Right renal cortex interstitium (tissue), 3 donors: Measurements from ENCODE around the gene PPFIA1. TPM values are rescaled to one million over a fixed set of nuclear protein-coding genes. Genes with fewer than 3 reads are reported as not detected.
"Not testable (repeated sequence)": the region's sequence is repeated elsewhere in the genome, so short reads cannot be mapped to it uniquely, and the experiment has no call there.

ENCODE experiments used
- DNase-seq, 3 donors: peaks; one replicate each; pipeline ENCODE4 v3.0.0-alpha.2; 2013; ENCODE audit warnings: low read depth in 3 of 3, low spot score in 2 of 3
- polyA plus RNA-seq, 3 donors: library from polyadenylated mRNA; unstranded; fragments of 120-200 nt; gene quantifications; one replicate each; pipeline ENCODE4 v1.2.1, GENCODE V29; 2013; ENCODE audit not compliant: insufficient read length in 3 of 3

Gene PPFIA1
- polyA plus RNA-seq, 3 donors: 40.2 to 44.4 (median 42.1) TPM

DNA sequence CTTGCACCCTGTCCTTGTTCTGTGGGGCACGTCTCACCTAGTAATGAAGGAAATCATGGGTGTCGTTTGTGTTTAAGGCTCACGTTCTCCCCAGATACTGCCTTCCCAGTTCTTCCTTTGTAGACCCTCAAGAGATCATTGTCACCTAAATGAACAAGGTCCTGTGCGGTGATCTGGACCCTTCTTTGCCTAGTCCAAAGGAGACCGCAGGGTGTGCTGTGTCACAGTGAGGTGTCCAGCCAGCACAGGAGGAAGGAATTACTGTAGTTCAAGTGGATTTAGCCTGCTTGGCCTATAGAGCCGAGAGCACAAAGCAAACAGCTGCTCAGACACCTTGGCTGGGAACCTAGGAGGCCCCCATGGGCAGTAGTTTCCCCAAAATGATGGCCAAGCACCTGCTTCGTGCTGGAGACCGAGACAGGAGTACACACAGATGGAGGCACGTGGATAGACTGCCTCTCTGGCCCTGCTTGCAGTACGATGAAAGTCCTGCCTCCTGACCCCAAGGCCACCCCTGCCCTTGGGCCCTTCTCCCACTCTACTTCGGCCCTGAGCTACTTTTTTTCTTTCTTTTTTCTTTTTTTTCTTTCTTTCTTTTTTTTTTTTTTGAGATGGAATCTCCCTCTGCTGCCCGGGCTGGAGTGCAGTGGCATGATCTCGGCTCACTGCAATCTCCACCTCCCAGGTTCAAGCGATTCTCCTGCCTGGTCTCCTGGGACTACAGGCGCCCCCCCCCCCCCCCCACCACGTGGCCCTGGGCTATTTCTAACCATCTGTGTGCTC, 19.4 kb upstream of the PPFIA1 start:
- DNase-seq: no peak

DNA sequence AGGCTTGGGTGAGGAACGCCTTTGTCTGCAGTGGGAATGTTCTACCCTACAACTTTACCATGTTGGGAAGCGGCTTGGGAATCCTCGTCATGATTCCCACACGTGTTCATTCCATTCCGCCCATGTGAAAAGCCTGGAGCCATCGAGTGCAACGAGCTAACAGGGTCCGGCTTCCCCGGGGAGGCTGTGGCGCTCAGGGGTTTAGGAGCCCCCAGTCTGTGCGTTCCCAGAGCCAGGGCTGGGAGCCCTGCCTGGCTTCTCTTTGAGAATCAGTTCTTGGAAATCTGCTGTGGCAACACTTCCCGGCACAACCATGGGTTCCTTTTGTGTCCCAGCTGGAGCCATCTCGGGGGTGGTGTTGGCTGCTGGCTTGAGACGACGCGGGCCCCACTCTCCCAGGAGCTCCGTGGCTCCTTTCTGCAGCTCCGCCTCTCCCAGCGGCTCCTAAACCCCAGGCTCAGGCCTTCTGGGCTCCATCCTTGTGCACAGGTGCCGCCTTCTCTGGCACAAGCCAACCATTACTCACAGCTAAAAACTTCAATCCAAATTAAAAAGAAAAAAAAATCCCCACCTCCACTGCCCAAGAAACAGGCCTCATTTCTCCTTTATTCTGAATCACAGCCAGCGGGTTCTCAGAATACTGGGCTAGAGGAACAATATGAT, 18.7 kb upstream of the PPFIA1 start:
- DNase-seq: no peak

- no peak for DNase-seq
Measured at GRCh38 chr11:70252844-70253243, 17.6 kb upstream of the PPFIA1 start.

DNA sequence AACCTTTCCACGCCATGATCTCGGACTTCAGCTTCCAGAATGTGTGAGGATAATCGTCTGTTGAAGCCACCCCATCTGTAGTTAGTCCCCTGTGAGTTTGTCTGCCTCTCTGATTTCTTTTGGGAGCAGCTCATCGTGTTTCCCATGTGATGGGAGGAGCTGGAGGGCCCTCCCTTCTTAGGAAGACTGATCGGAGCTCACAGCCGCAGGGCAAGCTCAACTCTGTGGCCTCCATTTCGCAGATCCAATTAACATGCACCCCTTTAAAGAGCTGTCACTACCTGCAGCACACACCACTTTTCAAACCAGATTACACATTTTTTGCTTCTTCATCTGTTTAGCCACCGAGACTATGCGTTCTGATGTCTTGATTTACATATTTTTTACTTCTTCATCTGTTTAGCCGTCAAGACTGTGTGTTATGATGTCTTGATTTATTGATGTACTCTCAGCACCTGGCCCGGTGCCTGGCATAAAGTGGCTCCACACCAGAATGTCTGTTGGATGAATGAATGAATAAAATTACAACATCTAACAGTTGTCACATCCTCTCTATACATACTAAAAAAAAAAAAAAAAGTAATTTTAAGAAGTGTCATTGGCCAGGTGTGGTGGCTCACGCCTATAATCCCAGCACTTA, 14.9 kb upstream of the PPFIA1 start:
- no peak for DNase-seq

GRCh38 chr11:70259077-70259476, 11.4 kb upstream of the PPFIA1 start:
- not testable (repeated sequence) for DNase-seq

GRCh38 chr11:70262951-70263350, 7.5 kb upstream of the PPFIA1 start:
- no peak for DNase-seq

- no peak for DNase-seq
Measured at GRCh38 chr11:70263363-70263762, 7.1 kb upstream of the PPFIA1 start.

DNA sequence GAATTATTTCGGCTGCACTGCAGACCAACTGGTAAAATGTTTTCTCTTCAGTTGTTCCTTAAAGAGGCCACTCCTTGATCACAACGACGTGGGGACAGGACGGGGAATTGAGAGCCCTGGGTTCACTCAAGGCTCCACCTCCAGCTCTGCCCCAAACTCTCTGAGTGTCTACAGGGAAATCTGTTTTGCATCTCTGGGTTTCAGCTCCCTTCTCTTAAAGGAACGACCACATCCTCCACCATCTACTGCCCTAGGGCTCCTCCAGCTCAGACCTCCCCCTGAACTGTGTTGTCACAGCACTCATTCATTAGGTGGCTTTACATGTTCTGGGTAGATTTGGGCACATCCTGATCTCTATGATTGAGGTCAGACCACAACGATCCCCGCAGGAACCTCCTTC, 5.1 kb upstream of the PPFIA1 start:
- DNase-seq: no peak

DNA sequence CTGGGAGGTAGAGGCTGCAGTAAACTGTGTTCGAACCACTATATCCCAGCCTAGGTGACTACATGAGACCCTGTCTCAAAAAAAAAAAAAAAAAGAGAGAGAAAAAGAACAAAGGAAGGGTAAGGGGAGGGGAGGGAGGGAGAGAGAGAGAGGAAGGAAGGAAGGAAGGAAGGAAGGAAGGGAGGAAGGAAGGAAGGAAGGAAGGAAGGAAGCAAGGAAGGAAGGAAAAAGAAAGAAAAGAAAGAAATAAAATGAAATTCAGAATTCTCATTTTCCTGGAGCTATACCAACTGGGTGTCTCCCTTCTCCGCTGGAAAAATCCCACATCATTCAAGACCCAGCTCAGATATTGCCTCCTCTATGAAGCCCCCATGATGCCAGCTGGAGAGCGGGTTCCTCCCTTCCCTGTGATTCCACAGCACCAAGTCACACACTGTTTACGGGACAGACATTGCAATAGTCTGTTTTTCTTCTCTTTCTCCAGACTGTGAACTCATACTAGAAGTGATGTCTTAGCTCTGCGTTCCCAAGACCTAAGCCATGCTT, 3.0 kb upstream of the PPFIA1 start:
- no peak for DNase-seq

- no peak for DNase-seq
Measured at GRCh38 chr11:70268526-70268925, 2.0 kb upstream of the PPFIA1 start.

DNA sequence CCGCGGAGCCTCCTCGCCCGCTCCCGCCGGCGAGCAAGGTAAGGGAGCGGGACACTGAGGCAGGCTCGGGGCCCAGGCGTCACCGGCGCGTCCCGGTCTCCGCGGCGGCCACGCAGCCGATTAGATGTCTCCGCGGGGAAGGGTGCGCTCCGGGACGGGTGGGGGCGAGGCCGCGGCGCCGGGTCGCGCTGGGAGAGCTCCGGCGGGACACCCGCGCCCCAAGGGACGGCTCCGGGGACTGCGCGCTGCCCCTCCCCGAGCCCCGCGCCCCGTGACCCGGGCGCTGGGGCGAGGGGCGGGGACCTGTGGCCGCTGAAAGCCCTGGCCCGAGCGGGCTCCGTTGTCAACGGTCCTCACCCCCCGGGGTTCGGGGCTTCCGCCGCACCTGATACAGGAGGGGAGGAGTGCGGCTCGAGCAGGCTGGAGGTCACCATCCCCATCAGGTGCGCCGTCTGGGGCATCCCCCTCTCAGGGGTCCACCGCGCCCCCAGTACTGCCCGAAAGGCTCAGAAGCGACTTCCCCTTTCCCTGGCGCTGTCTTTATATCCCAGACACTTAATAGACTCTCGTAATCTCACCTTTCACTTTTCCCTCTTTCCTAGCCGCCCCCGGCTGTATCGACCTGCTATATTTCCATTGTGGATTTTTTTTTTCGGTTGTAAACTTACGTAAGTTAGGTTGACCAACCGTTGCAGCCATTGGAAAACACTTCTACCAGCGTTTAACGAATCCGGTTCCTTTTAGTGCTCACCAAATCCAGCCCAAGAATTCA, 573 bp downstream of the PPFIA1 start:
- DNase-seq: peak in 1 of 3 donors; percentile 17

- no peak for DNase-seq
Measured at GRCh38 chr11:70271649-70271953, 1.1 kb downstream of the PPFIA1 start.

DNA sequence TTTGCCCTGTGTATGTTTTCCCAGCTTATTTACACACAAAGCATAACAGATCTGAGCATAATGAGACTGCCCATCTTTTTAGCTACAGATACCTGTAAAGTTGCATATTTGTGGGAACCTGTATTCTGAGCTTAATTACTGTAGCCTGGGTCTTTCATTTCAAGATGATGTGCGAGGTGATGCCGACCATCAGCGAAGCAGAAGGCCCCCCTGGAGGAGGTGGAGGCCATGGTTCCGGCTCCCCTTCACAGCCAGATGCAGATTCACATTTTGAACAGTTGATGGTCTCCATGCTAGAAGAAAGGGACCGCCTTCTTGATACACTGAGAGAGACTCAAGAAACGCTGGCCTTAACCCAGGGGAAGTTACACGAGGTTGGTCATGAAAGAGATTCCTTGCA, 1.5 kb downstream of the PPFIA1 start:
- no peak for DNase-seq

DNA sequence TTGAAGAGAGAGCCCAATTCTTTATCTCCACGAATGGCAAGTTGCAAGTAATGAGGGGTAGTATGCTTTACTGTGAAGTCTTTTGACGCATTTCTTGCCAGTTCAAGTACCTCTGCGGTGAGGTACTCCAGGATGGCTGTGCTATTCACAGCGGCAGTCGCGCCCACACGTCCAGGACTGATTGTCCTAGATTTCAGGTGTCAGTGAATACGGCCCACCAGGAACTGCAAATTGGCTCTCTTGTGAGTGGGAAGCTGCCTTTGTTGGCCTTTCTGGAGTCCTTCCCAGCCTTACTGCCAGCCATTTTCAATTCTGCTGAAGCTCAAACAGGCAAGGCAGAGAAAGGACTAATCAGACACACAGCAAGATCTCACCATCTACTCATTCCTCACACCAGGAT, 8.5 kb downstream of the PPFIA1 start:
- no peak for DNase-seq

DNA sequence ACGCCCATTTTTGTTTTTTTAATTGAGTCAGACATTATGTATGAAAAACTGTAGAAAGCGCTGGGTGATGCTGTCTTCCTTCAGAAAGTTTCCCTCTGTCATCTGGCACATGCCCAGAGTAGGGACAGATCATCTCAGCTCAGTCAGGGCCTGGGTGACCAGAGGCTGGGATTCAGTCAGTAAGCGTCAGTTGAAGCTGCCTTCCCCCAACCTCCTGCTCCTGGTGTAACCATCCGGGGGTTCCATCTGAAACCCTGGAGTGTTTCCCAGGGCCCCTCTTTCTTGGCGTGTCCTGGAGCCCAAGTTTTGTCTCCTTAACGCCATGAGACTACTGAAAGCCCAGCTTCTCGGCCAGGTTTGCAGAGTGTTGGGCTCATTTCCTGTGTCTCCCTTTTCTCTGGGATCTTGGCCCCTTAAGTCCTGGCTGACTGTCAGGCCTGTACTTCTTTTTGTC, 10.7 kb downstream of the PPFIA1 start:
- DNase-seq: no peak

- no peak for DNase-seq
Measured at GRCh38 chr11:70282012-70282411, 11.5 kb downstream of the PPFIA1 start.

DNA sequence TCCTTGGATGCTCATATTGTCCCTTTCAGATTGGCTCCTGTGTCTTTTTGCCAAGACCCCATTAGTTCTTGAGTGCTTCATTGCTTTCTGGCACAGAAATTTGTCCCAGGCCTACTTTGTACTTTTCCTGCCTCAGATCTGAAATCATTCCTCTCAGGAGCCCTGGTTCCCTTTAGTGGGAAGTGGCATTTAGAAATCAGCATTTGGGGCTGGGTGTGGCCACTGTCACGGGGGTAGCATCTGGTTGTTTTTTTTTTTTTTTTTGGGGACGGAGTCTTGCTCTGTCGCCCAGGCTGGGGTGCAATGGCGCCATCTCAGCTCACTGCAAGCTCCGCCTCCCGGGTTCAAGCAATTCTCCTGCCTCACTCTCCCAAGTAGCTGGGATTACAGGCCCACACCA, 18.2 kb downstream of the PPFIA1 start:
- DNase-seq: no peak

DNA sequence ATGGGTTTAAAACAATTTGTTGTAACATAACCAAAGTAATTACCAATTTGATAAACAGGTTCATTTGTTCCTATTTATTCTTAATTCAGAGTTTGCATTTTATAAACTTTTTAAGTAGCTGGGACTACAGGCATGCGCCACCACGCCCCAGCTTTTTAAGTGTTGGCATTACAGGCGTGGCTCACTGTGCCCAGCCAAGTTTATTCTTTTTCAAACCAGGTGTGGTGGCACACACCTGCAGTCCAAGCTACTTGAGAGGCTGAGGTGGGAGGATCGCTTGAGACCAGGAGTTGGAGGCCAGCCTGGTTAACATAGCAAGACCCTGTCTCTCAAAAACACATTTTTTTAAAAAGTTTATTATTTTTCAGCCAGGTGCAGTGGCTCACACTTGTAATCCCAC, 19.1 kb downstream of the PPFIA1 start:
- DNase-seq: no peak

DNA sequence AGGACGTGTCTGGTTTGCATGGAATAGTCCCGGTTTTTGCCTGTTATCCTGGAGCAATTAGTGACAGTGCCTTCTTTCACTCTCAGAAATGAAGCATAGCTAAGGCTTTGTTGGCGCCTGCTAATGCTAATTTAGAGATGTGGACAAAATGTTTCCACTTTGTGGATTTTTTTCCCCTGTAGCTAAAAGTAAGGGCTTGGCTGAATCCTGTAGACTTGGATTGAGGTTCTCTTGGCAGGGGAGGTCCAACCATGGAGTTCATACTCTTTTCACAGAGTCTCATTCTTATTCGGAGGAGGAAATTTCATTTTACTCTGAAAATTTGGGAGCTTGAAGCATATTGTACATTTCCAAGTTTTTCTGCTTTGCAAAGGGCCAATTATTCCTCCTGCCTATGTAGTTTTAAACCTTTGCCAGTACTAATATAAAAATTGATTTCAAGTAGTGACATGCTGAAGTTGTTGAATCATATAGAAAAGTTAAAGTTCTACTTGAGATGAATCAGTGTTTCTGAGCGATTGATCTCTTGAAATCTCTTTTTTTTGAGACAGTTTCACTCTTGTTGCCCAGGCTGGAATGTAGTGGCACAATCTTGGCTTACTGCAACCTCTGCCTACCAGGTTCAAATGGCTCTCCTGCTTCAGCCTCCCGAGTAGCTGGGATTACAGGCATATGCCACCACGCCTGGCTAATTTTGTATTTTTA, 20.0 kb downstream of the PPFIA1 start:
- no peak for DNase-seq

DNA sequence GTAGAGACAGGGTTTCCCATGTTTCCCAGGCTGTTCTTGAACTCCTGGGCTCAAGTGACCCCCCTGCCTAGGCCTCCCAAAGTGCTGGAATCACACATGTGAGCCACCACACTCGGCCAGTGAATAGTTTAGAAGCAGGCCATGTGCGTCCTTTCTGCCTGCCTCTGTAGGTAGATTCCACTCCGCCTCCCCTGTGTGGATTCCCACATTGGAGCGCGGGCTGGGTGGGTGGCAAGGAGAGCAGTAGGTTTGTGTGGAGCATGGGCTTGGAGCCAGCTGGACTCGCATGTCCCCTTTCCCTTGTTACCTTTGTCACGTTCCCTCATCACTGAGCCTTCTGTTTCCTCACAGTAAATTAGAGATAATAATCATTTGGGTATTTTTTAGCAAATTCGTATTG, 21.7 kb downstream of the PPFIA1 start:
- DNase-seq: no peak
